Mesenchymal stem cell (in vitro differentiated cells and primary cell): ENCODE results near the gene RAB3D.
"Not testable (repeated sequence)": the region's sequence is repeated elsewhere in the genome, so short reads cannot be mapped to it uniquely, and the experiment has no call there.

ENCODE experiments used
- DNase-seq: peaks from one replicate; pipeline ENCODE4 v3.0.0-alpha.2; 2013
- H2AFZ ChIP-seq: one replicate; pipeline ENCODE4 v1.6.1; 2013; ENCODE audit warnings: low read depth, mild to moderate bottlenecking, control low read depth, inconsistent platforms, low read length, moderate library complexity
- H2AK5ac ChIP-seq: 2 replicates; pipeline ENCODE4 v1.6.1; 2013; ENCODE audit warnings: low read length, moderate library complexity, mild to moderate bottlenecking, inconsistent platforms; ENCODE audit not compliant: severe bottlenecking
- H2BK120ac ChIP-seq: one replicate; pipeline ENCODE4 v1.6.1; 2013; ENCODE audit warnings: low read depth, mild to moderate bottlenecking, inconsistent platforms, low read length, moderate library complexity
- H2BK12ac ChIP-seq, 2 experiments: one replicate each; pipeline ENCODE4 v1.6.1; 2013; ENCODE audit warnings: inconsistent platforms in 2 of 2, low read length in 2 of 2, mild to moderate bottlenecking in 2 of 2, moderate library complexity in 2 of 2, control low read depth in 1 of 2
- H2BK15ac ChIP-seq: one replicate; pipeline ENCODE4 v1.6.1; 2013; ENCODE audit warnings: mild to moderate bottlenecking, low read depth, inconsistent platforms; ENCODE audit not compliant: poor library complexity, severe bottlenecking
- H2BK5ac ChIP-seq: 2 replicates; pipeline ENCODE4 v1.6.1; 2013; ENCODE audit warnings: low read depth, mild to moderate bottlenecking, low read length, control low read depth, inconsistent platforms; ENCODE audit not compliant: poor library complexity, severe bottlenecking
- H3K14ac ChIP-seq, 2 experiments: one replicate each; pipeline ENCODE4 v1.6.1; 2013; ENCODE audit warnings: inconsistent platforms in 2 of 2, low read length in 2 of 2, control low read depth in 1 of 2, mild to moderate bottlenecking in 1 of 2, moderate library complexity in 1 of 2
- H3K18ac ChIP-seq, 2 experiments: one replicate each; pipeline ENCODE4 v1.6.1; 2013; ENCODE audit warnings: inconsistent platforms in 2 of 2, low read length in 2 of 2, control low read depth in 1 of 2, low read depth in 1 of 2, mild to moderate bottlenecking in 1 of 2
- H3K23ac ChIP-seq, 2 experiments: one replicate each; pipeline ENCODE4 v1.6.1; 2013; ENCODE audit warnings: inconsistent platforms in 2 of 2, low read length in 2 of 2, mild to moderate bottlenecking in 2 of 2, moderate library complexity in 2 of 2, control low read depth in 1 of 2
- H3K27ac ChIP-seq: 2 replicates; pipeline ENCODE4 v1.5.1; 2013; ENCODE audit warnings: mild to moderate bottlenecking, moderate library complexity, low read length, control low read depth, inconsistent platforms; ENCODE audit not compliant: poor library complexity, severe bottlenecking
- H3K27me3 ChIP-seq, 2 experiments: 2 replicates each; pipeline versions ENCODE4 v1.6.1 to v1.7.0; 2013; ENCODE audit warnings: low read length in 2 of 2, mild to moderate bottlenecking in 2 of 2, moderate library complexity in 2 of 2, control low read depth in 1 of 2, inconsistent platforms in 1 of 2; ENCODE audit not compliant: control insufficient read depth in 1 of 2, insufficient read depth in 1 of 2
- H3K36me3 ChIP-seq, 2 experiments: 2 replicates each; pipeline versions ENCODE4 v1.6.1 to v1.7.0; 2013; ENCODE audit warnings: low read length in 2 of 2, control low read depth in 1 of 2, inconsistent platforms in 1 of 2, low read depth in 1 of 2, mild to moderate bottlenecking in 1 of 2; ENCODE audit not compliant: insufficient read depth in 2 of 2, control insufficient read depth in 1 of 2
- H3K4ac ChIP-seq, 2 experiments: one replicate each; pipeline ENCODE4 v1.6.1; 2013; ENCODE audit warnings: inconsistent platforms in 2 of 2, low read length in 2 of 2, mild to moderate bottlenecking in 2 of 2, moderate library complexity in 2 of 2, control low read depth in 1 of 2, low read depth in 1 of 2
- H3K4me1 ChIP-seq: 2 replicates; pipeline ENCODE4 v1.6.1; 2013; ENCODE audit warnings: low read depth, low read length, control low read depth; ENCODE audit not compliant: control insufficient read depth, insufficient read depth
- H3K4me2 ChIP-seq: 2 replicates; pipeline ENCODE4 v1.6.1; 2013; ENCODE audit warnings: low read length, mild to moderate bottlenecking, inconsistent platforms; ENCODE audit not compliant: poor library complexity, severe bottlenecking
- H3K4me3 ChIP-seq, 2 experiments: 2 replicates each; pipeline versions ENCODE4 v1.5.1 to v1.7.0; 2013; ENCODE audit warnings: low read length in 2 of 2, mild to moderate bottlenecking in 2 of 2, control low read depth in 1 of 2, low read depth in 1 of 2; ENCODE audit not compliant: insufficient read depth in 1 of 2
- H3K79me1 ChIP-seq: replicated peaks from 2 replicates; pipeline ENCODE4 v1.6.1; 2013; ENCODE audit warnings: mild to moderate bottlenecking, control low read depth, low read length, inconsistent platforms; ENCODE audit not compliant: poor library complexity, severe bottlenecking
- H3K9ac ChIP-seq: 2 replicates; pipeline ENCODE4 v1.7.0; 2013; ENCODE audit warnings: mild to moderate bottlenecking, low read length, moderate library complexity
- H3K9me3 ChIP-seq: 2 replicates; pipeline ENCODE4 v1.7.0; 2013; ENCODE audit warnings: mild to moderate bottlenecking, low read length; ENCODE audit not compliant: control insufficient read depth
- H4K8ac ChIP-seq: one replicate; pipeline ENCODE4 v1.6.1; 2013; ENCODE audit warnings: inconsistent platforms, mild to moderate bottlenecking, low read length, moderate library complexity
- H4K91ac ChIP-seq: one replicate; pipeline ENCODE4 v1.6.1; 2013; ENCODE audit warnings: mild to moderate bottlenecking, low read length, inconsistent platforms
- WGBS: methylation state at CpG from one replicate; pipeline ENCODE4 v1.1.7; 2013; ENCODE audit warnings: mixed read lengths; 5-methylcytosine and 5-hydroxymethylcytosine counted together

The RAB3D gene

GRCh38 chr19:11355160-11356073, 16.0 kb upstream of the RAB3D start, which contains the start of gene PLPPR2:
Gene PLPPR2, plus strand, starts transcription at chr19:11355432. Its CDS starts 2,242 bp downstream, at chr19:11357674.
- H2BK15ac ChIP-seq, result peak within 1 kb of the TSS; percentile 95
- peak within 1 kb of the TSS in 1 of 2 experiments; percentile 20 for H3K23ac ChIP-seq
- H3K9ac ChIP-seq, result peak within 1 kb of the TSS; percentile 87
- H4K8ac ChIP-seq, result peak within 1 kb of the TSS; percentile 72
- peaks cover 13% of the 10 kb centered on the region for H3K4me1 ChIP-seq
- H2BK5ac ChIP-seq, result no peak within 1 kb of the TSS
- H3K18ac ChIP-seq, result peak within 1 kb of the TSS; percentile 87 to 92
- H3K4me3 ChIP-seq, result peak within 1 kb of the TSS; percentile 69 to 98
- H4K91ac ChIP-seq, result peak within 1 kb of the TSS; percentile 83
- H3K4ac ChIP-seq, result peak within 1 kb of the TSS; percentile 13 to 59
- peaks cover 8 to 21% of the 10 kb centered on the region in 2 experiments for H3K36me3 ChIP-seq
- peak within 1 kb of the TSS; percentile 36 for H2AFZ ChIP-seq
- H2BK120ac ChIP-seq, result peak within 1 kb of the TSS; percentile 83
- no peaks in the 10 kb centered on the region for H3K9me3 ChIP-seq
- peak within 1 kb of the TSS; percentile 69 to 71 for H2BK12ac ChIP-seq
- H3K79me1 ChIP-seq, result peaks cover 6% of the 10 kb centered on the region
- H2AK5ac ChIP-seq, result no peak within 1 kb of the TSS
- H3K27me3 ChIP-seq, result peaks cover 0 to 13% of the 10 kb centered on the region in 2 experiments
- 12% methylated on average over 42 of the region's 62 CpGs for WGBS
- peak; percentile 91 for DNase-seq
- H3K27ac ChIP-seq, result no peak within 1 kb of the TSS
- peak within 1 kb of the TSS in 1 of 2 experiments; percentile 84 for H3K14ac ChIP-seq
- H3K4me2 ChIP-seq, result peak within 1 kb of the TSS; percentile 75

DNA sequence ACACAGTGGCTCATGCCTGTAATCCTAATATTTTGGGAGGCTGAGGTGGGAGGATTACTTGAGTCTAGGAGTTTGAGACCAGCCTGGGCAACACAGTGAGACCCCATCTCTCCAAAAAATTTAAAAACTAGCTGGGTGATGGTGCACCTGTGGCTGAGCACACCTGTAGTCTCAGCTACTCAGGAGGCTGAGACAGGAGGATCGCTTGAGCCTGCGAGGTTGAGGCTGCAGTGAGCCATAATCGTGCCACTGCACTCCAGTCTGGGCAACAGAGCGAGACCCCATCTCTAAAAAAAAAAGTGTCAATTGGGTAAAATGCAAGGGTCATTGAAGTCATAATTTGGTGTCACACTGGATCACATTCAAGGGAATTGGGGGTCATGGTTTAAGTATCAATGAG, 14.6 kb upstream of the RAB3D start:
- not testable (repeated sequence) for H3K23ac ChIP-seq, H3K4me3 ChIP-seq, H3K9me3 ChIP-seq, H3K36me3 ChIP-seq, H3K18ac ChIP-seq, H3K27me3 ChIP-seq, H2AFZ ChIP-seq, H2BK12ac ChIP-seq, H2AK5ac ChIP-seq, H2BK5ac ChIP-seq, H4K91ac ChIP-seq, H2BK15ac ChIP-seq, H3K4ac ChIP-seq, H3K14ac ChIP-seq, H2BK120ac ChIP-seq, H4K8ac ChIP-seq, H3K9ac ChIP-seq, H3K79me1 ChIP-seq, H3K27ac ChIP-seq, H3K4me2 ChIP-seq, DNase-seq
- 97% methylated on average over 4 of the region's 4 CpGs for WGBS
- H3K4me1 ChIP-seq, result peaks cover 13% of the 10 kb centered on the region

DNA sequence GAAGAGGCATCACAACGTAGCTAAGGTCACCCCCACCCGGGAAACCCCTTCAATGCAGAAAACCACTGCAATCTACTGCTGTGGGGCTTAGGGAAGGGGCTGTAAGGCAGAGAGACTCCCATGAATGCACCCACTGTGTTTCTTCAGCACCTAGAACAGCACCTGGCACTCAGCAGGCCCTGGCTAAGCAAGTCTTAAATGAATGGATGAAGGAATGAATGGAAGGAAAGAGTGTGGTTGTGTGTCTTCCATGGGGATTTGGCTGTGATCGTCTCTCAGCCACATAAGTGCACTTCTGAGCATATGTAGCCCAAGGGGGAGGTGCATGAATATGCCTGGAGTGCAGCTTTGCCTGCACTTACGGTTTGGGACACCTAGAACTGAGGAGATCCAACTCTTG, 9.7 kb upstream of the RAB3D start:
- Histone ChIP-seq H3K18ac (no peak overlapping the region), H3K9me3 (peaks cover 10% of the 10 kb centered on the region), H3K4me1 (peaks cover 8% of the 10 kb centered on the region), H3K4me2 (no peak overlapping the region), H3K36me3 (no peaks in the 10 kb centered on the region), H4K91ac (no peak overlapping the region), H2AFZ (no peak overlapping the region), H2BK15ac (no peak overlapping the region), H3K4me3 (no peak overlapping the region), H3K27me3 (peaks cover 0 to 3% of the 10 kb centered on the region in 2 experiments), H2AK5ac (no peak overlapping the region), H3K9ac (no peak overlapping the region), H4K8ac (no peak overlapping the region), H2BK120ac (no peak overlapping the region), H3K79me1 (peaks cover 6% of the 10 kb centered on the region), H2BK5ac (no peak overlapping the region), H2BK12ac (no peak overlapping the region), H3K4ac (no peak overlapping the region), H3K23ac (no peak overlapping the region), H3K27ac (no peak overlapping the region), H3K14ac (no peak overlapping the region)
- 81% methylated on average over 4 of the region's 4 CpGs for WGBS
- no peak for DNase-seq

GRCh38 chr19:11347546-11348039, 8.1 kb upstream of the RAB3D start:
- H4K91ac ChIP-seq, result no peak overlapping the region
- no peak overlapping the region for H2AK5ac ChIP-seq
- no peak overlapping the region for H2BK12ac ChIP-seq
- H2BK120ac ChIP-seq, result no peak overlapping the region
- no peak overlapping the region for H3K4me3 ChIP-seq
- peaks cover 10% of the 10 kb centered on the region for H3K9me3 ChIP-seq
- no peak overlapping the region for H3K4ac ChIP-seq
- peaks cover 0 to 3% of the 10 kb centered on the region in 2 experiments for H3K27me3 ChIP-seq
- H3K4me2 ChIP-seq, result no peak overlapping the region
- H3K18ac ChIP-seq, result no peak overlapping the region
- no peak overlapping the region for H3K14ac ChIP-seq
- H3K36me3 ChIP-seq, result peaks cover 0 to 4% of the 10 kb centered on the region in 2 experiments
- peaks cover 14% of the 10 kb centered on the region for H3K4me1 ChIP-seq
- no peak overlapping the region for H2BK15ac ChIP-seq
- peaks cover 11% of the 10 kb centered on the region for H3K79me1 ChIP-seq
- H2AFZ ChIP-seq, result no peak overlapping the region
- DNase-seq, result no peak
- no peak overlapping the region for H3K23ac ChIP-seq
- no peak overlapping the region for H3K27ac ChIP-seq
- H2BK5ac ChIP-seq, result no peak overlapping the region
- WGBS, result 79% methylated on average over 7 of the region's 7 CpGs
- no peak overlapping the region for H4K8ac ChIP-seq
- H3K9ac ChIP-seq, result no peak overlapping the region
